HG02973 (cell line): Measurements from ENCODE around the gene SERP2.

Experiments
- ATAC-seq: cut with Tn5 transposase; IDR thresholded peaks from one replicate; pipeline ENCODE4 v1.9.1; 2021; ENCODE audit warnings: moderate library complexity; ENCODE audit not compliant: unreplicated experiment

The SERP2 gene

DNA sequence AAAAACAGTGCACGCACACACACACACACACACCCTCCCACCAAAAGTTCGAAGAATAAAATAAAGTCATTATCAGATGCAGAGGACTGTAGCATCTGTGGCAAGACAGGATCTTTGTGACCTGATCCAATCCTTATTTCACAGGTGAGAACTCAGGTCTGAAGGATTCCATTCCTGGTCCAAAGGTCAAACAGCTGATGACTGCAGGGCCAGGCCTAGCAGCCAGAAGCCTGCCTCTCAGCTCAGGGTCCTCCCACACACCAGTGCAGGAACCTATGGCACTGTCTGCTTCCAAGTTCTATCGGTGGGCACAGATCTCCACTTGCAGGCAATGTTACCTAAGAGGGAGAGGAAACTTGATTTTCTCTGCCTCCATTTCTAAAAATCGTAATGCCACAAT lies 57.5 kb downstream of the SERP2 start:
- no peak for ATAC-seq

DNA sequence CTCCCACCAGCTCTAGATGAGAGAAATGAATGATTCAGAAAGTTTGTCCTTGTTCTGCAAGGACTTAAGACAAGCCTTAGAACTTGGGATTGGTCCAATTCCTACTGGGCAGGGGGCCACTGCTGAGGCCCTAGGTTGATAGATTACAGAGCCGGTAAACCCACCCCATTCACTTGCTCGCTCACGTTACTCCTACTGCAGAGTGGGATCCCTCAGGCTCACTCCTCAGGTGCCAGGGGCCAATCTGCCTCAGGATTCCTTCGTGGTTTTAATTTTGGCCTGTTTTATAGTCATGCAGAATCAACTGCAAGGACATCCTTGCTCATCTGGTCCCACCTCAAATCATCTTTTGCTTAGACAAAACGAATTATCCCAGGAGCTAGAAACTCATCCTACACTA lies 59.0 kb downstream of the SERP2 start:
- no peak for ATAC-seq

DNA sequence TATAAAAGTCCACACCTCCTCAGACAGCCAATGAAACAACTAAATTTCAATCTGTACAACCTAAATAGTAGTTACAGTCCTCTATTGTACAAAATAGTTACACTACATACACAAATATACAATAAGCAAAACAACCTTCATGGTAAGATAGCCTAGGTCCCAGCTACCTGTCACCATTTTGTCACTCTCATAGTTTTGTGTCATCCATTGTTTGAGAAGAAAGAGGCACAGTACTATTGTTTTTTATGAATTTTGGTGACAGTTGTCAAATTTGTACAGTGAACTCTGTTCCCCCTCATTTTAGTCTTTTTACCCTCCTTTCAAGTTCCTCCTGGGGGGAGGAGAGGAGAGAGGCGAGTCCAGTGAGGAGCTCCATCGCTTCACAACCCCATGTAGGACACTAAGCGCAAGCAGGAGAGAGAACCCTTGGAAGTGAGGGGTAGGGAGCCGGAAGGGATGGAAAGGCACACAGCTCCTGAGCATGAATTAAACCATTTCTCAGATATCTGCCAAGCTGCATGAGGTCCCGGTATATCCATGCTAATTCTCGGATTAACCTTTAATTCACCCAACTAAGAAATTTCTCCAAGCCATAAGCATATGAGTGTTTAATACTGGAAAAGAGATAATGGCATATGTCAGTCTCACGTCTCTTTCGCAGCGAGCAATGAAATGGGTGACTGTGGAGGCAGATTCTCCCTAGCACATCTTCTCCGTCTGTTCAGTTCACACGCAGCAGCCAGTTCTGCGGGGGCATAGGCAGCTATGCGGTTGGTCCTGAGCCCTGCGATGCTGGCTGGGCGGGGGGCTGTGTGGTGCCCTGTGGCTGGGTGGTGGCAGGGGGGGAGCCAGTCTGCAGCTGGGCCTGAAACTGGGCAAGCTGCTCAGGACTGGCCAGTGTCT lies 60.5 kb downstream of the SERP2 start:
- ATAC-seq = no peak

DNA sequence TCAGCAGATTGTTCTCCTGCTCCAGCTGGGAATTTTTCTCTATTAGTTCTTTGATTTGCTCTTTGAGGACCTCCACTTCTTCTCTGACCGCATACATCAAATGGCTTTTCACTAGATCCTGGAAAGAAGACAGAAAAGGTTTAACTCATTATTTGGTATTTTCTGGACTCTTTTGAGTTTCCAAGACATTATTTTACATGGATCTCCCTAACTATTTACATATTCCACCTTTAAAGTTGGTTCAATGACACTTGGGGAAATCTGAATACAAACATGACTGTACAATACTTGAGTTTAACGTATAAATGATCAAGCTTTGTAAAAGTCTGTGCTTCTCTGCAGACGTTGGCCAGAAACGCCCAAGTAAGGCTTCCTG lies 61.1 kb downstream of the SERP2 start:
- no peak for ATAC-seq

DNA sequence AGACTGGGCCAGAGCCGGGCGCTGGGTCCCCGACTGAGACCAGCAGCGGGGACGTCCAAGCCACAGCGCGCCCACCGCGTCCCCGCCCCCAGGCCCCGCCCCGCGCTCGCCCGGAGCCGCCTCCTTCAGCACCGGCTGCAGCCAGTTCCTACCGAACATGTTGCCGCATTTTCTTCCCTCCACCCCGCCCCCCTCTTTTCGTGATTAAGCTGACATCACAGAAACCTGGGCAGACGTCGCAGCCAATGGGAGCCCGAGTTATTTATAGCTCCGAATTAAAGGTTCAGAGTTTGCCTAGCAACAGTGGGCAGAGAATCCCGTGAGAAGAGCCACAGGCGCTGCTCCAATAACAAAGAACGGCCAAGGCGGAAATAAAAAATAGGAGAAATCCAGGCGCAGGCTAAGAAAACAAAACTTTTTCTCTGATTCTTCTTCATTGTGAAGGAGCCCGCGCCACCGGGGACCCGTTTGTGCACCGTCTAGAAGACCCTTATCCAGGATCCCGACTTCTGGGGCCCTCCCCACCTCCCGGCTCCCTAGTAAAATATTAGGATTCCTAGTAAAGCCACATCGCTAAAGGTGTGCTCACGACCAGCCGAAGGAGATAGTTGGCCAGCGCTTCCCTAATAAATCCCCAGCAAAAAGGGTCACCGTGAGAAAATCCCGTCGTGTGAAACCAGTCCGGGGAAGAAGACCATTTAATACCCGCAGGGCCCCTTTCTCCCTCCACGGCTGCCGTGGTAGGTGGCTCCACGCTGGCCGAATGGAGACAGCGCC lies 61.7 kb downstream of the SERP2 start:
- peak; percentile 60 for ATAC-seq

DNA sequence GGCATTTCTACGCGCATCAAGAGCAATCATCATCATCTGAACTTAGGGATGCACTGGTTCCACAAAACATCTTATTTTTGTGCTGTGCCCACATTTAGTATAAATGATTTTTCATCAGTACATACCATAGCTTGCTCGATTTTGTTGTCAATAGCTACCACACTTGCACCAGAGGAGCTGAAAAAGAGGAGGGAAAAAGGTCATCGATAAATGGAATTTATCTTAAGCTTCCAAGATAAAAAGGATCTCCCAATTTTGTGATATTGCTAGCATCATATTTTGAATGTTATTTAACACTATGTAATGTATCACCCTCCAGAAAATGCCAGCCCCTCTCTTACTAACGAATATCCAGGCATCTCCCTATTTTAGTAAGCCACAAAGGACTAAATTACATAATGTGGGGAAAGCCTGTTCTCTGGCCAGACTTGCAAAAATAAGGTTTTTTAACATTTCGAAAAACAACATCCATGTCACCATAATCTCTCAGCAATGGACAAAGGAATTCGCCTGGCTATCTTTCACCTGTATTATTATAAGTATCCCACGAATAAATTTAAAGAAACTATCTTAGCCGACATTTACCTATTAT lies 62.4 kb downstream of the SERP2 start:
- no peak for ATAC-seq

DNA sequence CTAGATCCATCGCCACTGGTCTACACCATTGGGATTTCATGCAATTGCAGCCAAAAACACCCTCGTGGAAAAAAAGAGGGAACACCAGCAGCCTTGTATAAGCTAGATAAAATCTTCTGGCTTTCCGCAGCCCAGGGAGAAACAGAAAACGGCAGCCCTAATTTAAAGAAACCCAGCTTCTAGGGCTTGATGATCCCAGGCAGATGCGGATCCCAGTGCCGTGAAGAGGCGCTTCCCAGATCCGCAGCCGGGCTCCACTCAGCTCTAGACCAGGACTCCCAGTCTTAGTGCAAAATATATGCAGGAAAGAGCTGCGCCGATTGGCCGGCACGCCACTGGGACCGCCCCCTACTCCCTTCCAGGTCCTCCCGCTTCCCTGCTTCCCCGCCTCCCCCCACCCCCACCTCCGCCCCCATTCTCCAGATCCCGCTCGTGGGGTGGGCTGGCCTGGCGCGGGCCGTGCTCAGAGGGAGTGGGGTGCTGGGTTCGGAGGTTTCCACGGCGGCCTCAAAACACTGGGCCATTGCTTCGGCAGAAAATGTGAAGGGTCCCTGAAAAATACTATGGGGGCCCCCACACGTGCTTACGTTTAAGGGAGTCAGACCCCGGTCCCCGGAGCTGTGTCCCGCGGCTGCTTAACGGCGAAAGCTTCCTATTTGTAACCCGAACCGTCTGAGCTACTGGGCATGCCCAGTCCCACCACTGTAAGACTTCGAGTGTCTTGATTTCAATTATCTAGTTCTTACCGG lies 63.1 kb downstream of the SERP2 start:
- ATAC-seq = no peak

DNA sequence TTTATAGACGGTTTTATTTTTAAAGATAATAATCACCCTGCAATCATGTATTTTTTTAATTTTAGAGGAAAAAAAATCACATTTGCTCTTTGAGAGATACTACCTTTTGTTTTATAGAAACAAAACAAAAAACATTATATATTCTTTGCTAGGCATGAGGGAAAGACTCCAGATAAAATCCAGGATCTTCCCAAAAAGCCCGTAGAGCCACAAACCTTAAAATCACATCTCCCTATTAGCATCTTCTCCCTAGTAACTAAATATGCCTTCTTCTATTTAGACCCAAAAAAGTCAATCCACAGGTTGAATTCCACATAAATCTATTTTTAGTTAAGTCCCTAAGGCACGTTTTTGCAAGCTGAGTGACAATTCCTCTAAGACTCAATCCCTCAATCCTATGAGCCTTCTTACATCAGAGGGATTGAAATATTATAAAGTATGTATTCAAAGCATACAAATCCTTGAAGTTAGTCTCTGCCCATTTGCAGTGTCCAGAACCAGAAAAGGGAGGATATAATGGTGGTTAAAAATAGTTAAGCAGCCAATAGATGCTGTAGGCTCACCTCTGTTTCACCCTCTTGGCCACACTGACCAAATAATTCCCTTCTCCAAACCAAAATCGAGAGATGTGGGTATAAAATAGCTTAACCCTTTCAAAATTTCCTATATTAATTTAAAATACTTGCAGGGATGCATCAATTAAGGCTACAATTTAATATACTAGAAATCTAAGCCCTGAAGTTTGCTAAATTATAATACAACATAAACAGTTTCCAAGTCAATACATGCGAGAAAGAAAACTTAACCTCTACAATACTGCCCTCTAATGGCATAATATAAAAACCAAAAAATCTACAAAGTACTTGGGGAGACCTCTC lies 64.0 kb downstream of the SERP2 start:
- no peak for ATAC-seq

DNA sequence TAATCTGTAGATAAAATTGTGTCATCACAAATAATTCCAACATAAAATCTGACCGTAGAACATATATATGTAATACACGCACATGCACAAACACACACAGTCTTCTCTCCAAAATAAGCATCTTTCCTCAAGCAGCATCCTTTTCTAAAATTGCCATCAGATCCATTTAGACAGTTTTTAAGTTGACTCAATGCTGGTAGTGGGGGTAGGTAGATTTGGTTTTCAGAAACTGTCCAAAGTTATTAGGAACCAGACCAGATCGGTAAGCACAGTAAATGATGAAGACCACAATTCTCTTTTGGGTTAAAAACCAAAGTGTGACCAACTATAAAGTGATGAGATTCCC lies 64.6 kb downstream of the SERP2 start:
- no peak for ATAC-seq

DNA sequence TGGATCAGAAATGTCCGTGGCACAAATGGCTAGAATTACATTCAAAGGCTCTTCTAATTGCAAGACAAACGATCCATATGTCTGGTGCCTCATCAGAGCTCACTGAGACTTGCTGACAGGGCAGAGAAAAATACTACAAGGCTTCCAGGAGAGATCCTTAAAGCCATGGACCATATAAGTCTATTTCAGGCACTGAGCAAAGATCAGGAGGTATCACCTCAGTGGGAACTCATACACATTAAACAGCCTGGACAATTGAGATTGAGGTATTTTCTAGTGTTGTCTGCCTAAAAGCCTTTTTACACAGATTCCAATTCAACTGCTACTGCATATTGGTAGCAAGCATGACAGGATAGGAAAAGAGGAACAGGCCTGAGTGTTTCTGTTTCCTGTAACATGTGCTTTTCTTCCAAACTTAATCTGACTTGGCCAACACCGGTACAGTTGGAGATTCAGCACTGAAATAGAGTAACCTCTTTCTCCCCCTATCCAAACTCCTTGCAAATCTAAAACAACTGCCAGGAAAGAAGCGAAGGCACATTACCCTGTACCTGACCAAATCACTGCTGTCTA lies 65.9 kb downstream of the SERP2 start:
- no peak for ATAC-seq

DNA sequence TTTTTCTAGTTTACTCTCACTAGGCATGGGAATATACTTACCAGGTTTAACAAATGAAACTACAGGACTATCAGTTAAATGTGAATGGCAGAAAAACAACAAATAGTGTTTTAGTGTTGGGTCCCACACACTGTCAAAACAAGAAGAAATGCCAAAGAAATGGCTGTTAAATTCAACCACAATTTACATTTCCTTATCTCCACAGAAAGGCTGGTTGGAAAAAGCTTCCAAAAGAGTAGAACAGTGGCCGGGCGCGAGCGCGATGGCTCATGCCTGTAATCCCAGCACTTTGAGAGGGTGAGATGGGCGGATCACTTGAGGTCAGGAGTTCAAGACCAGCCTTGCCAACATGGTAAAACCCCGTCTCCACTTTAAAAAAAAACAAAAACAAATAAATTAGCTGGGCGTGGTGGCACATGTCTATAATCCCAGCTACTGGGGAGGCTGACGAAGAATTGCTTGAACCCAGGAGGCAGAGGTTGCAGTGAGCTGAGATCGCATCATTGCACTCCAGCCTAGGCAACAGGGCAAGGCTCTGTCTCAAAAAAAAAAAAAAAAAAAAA lies 66.5 kb downstream of the SERP2 start:
- ATAC-seq = no peak
